Measurements from ENCODE around the gene APH1B. TPM values are rescaled to one million over a fixed set of nuclear protein-coding genes. Genes with fewer than 3 reads are reported as not detected.
"Not testable (repeated sequence)": the region's sequence is repeated elsewhere in the genome, so short reads cannot be mapped to it uniquely, and the experiment has no call there.

Gene APH1B
- total RNA-seq, 2 donors from 2014 or later = 20.9 to 21.2 TPM

DNA sequence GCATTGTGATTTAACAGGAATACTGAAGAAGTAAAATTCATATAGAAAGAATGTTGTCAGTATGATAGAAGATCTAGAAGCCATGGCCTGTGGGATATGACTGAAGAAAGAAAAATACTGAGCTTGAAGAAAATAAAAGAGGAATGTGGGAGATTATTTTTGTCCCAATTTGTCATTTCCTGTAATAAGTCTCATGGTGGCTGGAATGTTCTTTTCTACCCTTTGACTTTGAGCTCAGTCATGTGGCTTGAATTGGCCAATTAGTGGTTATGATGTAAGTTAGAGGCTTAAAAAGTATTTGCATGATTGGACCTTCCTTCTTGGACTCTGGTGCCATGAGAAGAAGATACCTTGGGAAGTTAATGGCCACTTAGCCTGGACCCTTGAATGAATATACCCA is 14.1 kb downstream of the APH1B start:
- DNase-seq (ENCODE audit: low spot score) = no peak
- intact Hi-C loops (cut with DNase I) = loop anchor here in 1 of 2 donors (5.0 kb wide), 1 partner anchor 111 kb away; no protein-coding TSS in a partner anchor

DNA sequence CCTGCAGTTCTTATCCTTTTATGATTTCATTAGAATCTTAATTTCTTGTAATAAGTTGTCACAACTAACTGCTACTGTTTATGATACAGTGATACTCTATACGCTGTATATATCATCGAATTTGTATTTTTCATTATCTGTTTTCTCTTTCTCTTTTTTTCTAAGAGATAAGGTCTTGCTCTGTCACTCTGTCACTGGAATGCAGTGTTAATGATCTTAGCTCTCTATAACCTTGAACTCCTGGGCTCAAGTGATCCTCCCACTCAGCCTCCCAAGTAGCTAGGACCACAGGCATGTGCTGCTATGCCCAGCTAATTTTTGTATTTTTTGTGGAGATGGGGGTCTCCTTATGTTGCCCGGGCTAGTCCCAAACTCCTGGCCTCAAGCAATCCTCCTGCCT is 14.8 kb downstream of the APH1B start:
- intact Hi-C loops (cut with DNase I) = loop anchor here in 1 of 2 donors (5.0 kb wide), 1 partner anchor 110 kb away; no protein-coding TSS in a partner anchor
- DNase-seq (ENCODE audit: low spot score) = no peak

DNA sequence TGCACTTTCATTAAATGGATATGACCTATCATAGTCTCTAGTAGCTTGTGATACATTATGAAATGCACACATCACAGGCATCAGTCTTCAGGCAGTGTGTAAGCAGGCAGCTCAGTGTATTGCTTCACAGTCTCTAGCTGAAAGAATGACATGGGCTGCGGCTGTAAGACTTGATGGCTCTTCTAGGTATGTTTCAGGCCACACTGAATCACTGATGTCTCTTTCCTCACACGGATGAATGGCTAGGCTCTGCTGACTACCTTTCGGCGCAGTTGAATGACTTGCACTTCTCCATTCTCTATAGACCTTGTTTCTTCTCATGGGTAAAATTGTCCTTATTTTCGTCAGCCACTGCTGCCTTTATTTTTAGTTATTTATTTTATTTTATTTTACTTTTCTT is 15.4 kb downstream of the APH1B start:
- no peak for DNase-seq (ENCODE audit: low spot score)
- intact Hi-C loops (cut with DNase I) = loop anchor here in 1 of 2 donors (5.0 kb wide), 1 partner anchor 110 kb away; no protein-coding TSS in a partner anchor

DNA sequence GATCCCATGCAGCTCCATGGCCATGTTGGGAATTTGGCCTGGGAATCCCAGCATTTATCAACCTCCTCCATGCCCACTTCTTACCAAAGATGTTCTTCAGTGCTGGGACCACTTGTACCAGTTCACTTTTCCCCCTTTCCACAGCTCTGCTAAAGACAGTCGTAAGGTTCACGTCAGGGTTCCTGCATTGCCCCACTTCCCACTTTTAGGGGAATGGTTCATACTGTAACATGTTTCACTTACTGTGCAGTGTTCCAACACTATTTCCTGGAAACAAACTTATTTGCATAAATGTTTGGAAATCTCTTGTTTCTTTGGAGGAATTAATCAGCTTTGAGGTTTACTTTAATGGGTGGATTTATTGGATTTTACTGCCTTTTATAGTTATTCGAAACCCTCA is 17.0 kb downstream of the APH1B start:
- DNase-seq (ENCODE audit: low spot score) = no peak
- intact Hi-C loops (cut with DNase I) = loop anchor here in 1 of 2 donors (5.0 kb wide), 1 partner anchor 108 kb away; no protein-coding TSS in a partner anchor

DNA sequence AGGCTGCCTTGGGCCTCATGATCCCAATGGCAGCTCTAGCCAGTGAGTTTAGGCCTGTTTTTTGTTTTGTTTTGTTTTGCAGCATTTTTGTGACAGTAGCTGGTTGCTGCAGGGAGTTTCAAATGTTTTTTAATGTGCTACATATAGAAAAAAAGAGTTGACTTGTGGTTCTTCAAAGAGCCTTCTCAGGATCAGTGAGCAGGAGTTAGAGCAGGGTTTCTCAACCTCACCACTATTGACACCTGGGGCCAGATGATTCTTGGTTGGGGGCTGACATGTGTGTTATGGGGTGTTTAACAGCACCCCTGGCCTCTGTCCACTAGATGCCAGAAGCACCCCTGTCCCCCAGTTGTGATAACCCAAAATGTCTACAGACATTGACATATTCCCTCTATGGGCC is 17.9 kb downstream of the APH1B start:
- DNase-seq (ENCODE audit: low spot score) = no peak
- intact Hi-C loops (cut with DNase I) = no loop called here

DNA sequence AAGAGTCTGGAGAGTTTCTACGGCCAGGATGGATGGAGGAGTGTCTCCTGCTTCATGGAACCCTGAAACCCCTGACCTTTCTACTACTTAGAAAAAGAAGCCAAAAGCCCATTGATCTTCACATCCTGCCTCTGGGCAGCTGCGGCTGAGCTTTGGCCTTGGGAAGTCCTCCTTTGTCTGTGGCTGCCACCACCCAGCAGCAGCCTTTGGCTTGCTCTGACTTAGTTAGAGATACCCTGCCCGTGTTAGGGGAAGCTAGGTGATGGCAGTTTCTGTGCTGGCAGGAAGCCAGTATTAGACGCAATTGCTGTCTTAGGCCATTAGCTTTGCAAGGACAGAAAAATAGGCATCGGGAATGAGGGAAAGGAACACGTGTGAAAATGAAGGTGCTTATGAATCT is 18.8 kb downstream of the APH1B start:
- no peak for DNase-seq (ENCODE audit: low spot score)
- intact Hi-C loops (cut with DNase I) = no loop called here

DNA sequence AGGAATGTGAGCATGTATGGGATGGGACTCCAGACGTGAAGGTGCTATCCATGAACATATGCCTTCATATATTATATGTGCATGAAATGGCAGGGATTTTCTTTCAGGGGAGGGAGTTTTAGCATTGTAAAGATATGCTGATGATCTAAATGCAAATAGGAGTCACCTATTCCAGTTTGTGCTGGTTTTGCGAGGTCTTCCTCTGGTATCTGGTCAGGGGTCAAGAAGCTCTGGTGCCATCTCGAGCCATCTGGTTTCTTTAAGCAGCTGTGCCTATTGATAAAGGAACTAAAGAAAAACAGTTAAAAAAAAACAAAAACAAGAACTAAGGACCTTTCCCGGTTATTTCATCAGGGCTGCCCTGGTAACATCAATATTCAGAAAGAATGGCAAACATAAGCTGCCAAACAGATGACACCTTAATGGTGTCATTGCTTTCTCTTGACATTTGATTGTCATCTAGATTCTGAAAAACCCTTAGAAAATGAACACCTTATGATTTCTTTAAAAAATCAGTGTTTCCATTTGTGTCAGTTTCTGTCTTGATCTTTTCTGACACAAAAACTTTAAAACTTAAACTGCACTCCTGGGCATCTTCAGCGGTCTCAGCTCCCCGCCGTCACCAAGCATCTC is 22.7 kb downstream of the APH1B start:
- intact Hi-C loops (cut with DNase I) = no loop called here
- DNase-seq (ENCODE audit: low spot score) = no peak

DNA sequence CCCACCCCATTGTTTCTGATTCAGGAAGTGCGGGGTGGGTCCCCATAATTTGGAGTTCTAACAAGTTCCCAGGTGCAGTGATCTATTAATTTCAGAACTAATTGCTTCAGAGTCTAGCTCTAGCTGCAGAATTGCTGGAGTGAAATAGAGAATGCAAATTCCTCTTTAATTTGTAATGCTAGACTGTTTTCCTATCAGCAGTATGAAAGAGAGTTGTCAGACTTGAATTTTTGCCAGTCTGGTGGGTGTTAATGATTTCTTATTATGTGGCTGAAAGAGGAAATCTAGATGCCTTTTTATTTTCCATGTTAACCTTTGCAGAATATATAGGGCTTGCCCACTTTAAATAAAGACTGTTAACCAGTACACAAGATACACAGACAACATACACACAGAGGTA is 23.7 kb downstream of the APH1B start:
- DNase-seq (ENCODE audit: low spot score) = no peak
- intact Hi-C loops (cut with DNase I) = no loop called here

DNA sequence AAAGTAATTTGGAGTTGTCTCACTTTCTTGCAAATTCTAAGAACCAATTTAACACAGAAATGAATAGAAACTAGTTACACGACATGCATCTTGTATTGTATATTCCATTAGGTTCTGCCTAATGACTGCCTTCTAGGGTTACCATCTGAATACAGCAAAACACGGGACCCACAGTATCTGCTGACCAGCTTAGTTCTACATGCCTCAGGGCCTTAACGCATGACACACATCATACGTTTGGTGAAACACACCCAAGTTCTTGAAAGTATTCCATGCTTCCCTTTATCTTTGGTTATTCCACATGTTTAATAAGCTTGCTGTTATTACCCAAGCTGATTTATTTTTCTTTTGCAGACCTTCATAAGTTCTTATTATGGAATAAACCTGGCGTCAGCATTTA is 27.9 kb downstream of the APH1B start:
- intact Hi-C loops (cut with DNase I) = no loop called here
- DNase-seq (ENCODE audit: low spot score) = no peak

DNA sequence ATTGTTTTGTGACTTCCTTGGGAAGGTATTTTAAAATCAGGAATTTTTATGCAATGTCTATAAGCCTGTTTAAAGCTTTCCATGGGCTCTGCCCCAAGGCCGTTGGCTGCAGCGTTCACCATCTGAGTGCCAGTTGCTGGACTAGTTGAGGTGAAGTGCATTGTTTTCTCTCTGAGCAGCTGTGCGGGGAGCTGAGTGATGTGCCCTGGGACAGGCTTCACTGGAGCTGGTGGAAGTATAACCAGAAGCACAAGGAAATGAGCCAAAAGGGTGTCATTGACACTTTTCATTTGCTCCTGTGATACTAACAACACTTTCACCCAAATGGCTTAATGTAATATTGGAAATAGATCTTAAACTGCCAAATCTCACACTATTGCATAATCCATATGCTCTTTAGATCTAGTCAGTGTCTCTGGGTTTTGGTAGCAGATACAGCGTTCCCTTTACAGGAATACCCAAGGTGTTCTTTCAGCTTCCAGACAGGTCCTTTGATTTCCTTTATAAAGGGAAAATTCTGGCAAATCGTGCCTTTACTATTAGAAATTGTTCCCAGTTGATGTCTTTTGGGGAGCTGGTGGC is 29.2 kb downstream of the APH1B start:
- intact Hi-C loops (cut with DNase I) = no loop called here
- no peak for DNase-seq (ENCODE audit: low spot score)

DNA sequence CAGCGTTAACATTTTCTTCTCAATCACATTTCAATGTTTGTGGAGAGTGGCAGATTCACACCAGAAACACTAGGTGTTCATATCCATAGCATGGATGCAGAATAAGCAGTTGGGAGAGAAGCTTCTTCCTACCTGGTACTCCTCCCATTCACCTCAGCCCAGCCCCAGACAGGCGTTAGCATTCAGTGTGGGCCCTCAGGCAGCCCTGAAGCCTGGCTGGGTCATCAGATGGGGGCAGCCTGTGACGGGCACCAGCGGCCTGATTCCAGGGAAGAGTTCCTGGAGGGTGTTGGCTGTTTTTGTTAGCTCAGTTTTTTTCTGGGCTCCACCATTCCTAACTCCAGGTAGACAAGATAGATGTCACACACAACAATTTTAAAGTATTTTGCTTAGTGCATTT is 31.1 kb downstream of the APH1B start:
- intact Hi-C loops (cut with DNase I) = no loop called here
- DNase-seq (ENCODE audit: low spot score) = no peak

DNA sequence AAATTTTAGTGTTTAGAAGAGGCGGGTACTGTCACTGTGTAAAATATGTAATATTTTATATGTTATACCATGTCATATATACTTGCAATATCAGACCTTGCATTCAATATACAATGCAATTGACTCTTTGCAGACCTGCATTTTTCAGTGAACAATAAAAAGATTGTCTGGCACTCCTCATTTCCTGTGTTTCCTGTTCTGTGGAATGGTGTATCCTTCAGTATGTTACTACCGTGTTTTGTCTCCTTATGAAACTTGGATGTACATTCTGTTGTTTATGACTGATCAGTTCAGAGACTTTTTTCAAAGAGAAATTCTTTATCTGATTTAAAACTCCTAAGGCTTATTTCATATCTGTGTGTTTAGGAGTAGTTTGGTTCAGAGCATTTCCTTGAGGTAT is 31.5 kb downstream of the APH1B start:
- DNase-seq (ENCODE audit: low spot score) = no peak
- intact Hi-C loops (cut with DNase I) = no loop called here

DNA sequence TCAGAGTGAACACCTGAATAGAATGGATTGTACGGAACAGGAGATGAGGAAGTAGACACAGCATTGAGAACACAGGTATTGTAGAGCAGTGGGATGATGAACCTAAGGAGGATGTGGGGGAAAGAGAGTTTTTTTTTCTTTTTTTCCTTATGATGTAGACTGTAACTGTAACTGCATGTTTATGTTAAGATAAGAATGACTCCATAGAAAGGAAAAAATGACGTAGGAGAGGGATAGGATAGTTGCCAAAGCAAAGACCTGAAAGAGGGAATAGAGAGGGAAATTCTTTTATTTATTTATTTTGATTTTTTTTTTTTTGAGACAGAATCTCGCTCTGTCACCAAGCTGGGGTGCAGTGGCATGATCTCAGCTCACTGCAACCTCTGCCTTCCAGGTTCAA is 33.2 kb downstream of the APH1B start:
- intact Hi-C loops (cut with DNase I) = no loop called here

DNA sequence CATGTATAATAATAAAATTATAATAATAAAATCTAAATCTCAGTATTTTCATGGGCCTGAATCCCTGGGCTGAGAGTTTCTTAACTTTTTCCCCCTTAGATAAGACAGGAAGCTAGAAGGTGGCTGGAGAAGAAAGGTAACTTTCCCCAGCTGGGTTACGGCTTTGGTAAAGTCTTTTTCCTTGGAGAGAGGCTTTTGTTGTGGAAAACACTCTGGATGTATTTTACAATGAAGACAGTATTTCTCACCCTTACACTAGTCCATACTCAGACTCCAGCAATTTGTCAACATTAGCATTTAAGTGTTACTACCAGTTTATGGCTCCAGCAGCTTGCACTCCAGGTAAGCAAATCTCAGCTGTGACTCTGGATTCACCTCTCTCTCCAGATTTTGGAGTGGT is 34.9 kb downstream of the APH1B start:
- no peak for DNase-seq (ENCODE audit: low spot score)
- intact Hi-C loops (cut with DNase I) = no loop called here

More for the DNA sequence above, 33.2 kb downstream of the APH1B start:
- DNase-seq (ENCODE audit: low spot score) = no peak

DNA sequence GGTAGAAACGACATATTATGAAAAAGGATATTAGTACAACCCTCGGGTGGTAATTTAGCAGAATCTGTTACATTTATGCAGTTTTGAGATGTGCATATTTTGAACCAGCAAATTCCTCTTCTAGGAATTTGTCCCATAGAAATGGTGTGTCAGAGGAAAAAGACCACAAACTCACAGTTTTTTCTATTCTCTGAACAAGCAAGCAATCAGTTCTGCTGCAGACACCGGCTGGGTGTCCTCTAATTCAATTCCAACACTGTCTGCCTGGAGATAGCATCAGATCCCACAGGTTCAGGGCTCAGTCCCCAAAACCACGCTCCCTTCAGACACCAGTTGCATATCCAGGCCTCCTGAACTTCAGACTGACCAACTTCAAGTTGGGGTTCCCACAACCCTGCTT is 36.4 kb downstream of the APH1B start:
- intact Hi-C loops (cut with DNase I) = no loop called here
- DNase-seq (ENCODE audit: low spot score) = no peak

DNA sequence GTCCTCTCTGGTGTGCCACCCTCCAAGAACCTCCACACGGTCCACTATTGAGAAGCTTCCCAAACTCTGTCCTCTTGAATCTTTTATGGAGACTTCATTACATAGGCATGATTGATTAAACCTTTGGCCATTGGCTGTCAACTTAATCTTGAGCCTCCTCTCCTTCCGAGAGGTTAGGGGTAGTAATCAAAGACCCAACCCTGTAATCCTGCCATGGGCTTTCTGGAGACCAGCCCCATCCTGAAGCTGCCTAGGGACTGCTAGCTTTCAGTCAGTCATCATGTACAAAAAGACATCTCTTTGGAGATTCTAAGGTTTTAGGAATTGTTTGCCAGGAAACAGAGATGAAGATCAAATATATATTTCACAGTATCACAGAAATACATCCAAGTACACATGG is 37.0 kb downstream of the APH1B start:
- intact Hi-C loops (cut with DNase I) = no loop called here
- DNase-seq (ENCODE audit: low spot score) = no peak

DNA sequence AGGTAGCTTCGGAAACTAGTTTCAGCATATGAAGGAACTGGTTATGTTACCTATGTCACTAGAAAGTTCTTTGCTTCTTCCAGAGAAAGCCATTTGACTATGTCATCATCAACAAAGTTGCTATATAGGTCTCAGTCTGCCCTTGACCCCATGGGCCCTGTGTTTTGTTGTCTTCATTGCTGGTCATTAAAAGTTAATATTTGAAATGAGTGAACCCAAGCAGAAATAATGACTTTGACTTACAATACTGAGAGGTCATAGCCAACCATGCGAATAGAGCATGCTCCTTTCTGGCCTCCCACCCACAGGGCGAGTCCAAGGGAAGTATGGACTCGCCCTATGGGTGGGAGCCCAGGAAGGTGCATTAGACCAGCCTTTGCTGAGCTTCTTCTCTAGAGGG is 40.9 kb downstream of the APH1B start:
- no peak for DNase-seq (ENCODE audit: low spot score)
- intact Hi-C loops (cut with DNase I) = no loop called here

DNA sequence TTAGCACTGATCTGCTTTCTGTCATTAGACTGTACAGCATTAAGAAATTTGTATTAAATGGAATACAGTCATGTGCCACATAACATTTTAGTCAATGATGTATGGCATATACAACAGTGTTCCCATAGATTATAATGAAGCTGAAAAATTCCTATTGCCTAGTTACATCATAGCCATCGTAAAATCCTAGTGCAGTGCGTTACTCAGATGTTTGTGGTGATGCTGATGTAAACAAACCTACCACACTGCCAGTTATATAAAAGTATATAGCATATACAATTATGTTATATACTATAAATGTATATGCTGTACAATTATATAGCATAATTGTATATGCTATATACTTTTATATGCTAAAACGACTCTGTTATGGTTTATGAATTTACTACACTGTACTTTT is 41.7 kb downstream of the APH1B start:
- intact Hi-C loops (cut with DNase I) = no loop called here
- no peak for DNase-seq (ENCODE audit: low spot score)

DNA sequence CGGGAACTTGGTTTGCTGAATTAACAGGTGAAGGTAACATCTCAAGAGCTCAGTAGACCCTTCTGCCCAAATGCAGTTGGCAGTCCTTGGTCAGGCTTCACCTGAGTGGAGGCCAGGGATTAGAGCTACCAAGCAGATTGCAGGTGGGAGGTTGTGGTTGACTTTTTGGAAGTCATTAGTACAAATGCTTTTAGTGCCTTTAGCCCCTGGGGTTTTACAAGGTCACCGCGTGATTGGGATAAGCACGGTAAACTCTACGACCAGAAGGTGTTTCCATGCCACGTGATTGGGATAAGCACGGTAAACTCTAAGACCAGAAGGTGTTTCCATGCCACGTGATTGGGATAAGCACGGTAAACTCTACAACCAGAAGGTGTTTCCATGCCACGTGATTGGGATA is 43.0 kb downstream of the APH1B start:
- DNase-seq (ENCODE audit: low spot score); intact Hi-C loops (cut with DNase I): not testable (repeated sequence)

DNA sequence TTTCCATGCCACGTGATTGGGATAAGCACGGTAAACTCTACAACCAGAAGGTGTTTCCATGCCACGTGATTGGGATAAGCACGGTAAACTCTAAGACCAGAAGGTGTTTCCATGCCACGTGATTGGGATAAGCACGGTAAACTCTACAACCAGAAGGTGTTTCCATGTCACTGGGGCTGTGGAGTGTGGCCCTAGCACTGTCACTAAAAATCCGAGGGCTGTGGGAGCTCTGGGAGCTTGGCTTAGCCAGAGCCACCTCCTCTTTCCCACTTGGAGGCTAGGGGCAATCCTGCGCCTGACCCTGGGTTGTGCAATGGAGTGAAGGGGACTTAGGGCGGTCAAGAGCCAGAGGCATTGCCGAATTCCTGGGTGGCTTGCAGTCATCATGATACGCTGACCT is 43.6 kb downstream of the APH1B start:
- intact Hi-C loops (cut with DNase I); DNase-seq (ENCODE audit: low spot score): not testable (repeated sequence)

DNA sequence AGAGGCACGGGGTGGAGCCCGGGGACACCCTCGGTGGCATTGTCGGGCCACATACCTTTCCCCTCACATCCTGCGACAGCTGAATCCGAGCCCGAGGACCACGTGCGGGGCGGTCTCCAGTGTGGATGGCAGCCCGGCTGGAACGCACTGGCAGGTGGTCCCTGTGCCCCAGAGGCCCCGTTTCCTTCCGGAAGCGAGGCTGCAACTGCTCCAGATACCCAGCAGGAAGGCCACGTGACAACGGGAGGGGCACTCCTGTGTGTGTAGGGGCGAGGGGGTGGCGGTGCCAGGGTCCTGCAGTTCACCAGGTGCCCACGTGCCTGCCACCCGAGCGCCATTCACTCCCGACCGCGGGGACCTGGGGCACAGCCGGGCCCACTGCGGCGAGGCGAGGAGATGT is 44.1 kb downstream of the APH1B start:
- DNase-seq (ENCODE audit: low spot score) = no peak
- intact Hi-C loops (cut with DNase I) = no loop called here

All from posterior vena cava (tissue), 2 donors.